ENCODE data around the gene MBTPS2. TPM values are rescaled to one million over a fixed set of nuclear protein-coding genes. Genes with fewer than 3 reads are reported as not detected.
"Not testable (repeated sequence)": the region's sequence is repeated elsewhere in the genome, so short reads cannot be mapped to it uniquely, and the experiment has no call there.

The MBTPS2 gene
- total RNA-seq, result 10 to 100 TPM; 10.7 to 12.2 TPM

GRCh38 chrX:21839334-21840192 is at the start of gene MBTPS2:
Gene MBTPS2 (plus strand): TSS chrX:21839617. CDS start chrX:21839735, 118 bp downstream.
- peak; percentile 80 for DNase-seq
- Mint-ChIP-seq H3K27me3 (no peaks in the 10 kb centered on the region), H3K4me3 (peak within 1 kb of the TSS; percentile 88), H3K36me3 (peaks cover 3% of the 10 kb centered on the region), H3K4me1 (peaks cover 9% of the 10 kb centered on the region), H3K27ac (peak within 1 kb of the TSS; percentile 90), H3K9me3 (no peaks in the 10 kb centered on the region)

GRCh38 chrX:21798677-21799219 is 40.7 kb upstream of the MBTPS2 start:
- Mint-ChIP-seq H3K4me3 (no peak overlapping the region), H3K36me3 (no peaks in the 10 kb centered on the region), H3K9me3 (no peaks in the 10 kb centered on the region), H3K4me1 (no peaks in the 10 kb centered on the region), H3K27ac (no peak overlapping the region), H3K27me3 (peaks cover 4% of the 10 kb centered on the region)
- no peak for DNase-seq

GRCh38 chrX:21799767-21800166 is 39.6 kb upstream of the MBTPS2 start:
- Mint-ChIP-seq H3K4me1 (no peaks in the 10 kb centered on the region), H3K4me3 (no peak overlapping the region), H3K27ac (no peak overlapping the region), H3K36me3 (no peaks in the 10 kb centered on the region), H3K9me3 (no peaks in the 10 kb centered on the region), H3K27me3 (peaks cover 4% of the 10 kb centered on the region)
- no peak for DNase-seq

GRCh38 chrX:21800344-21800770 is 39.1 kb upstream of the MBTPS2 start:
- H3K4me1 Mint-ChIP-seq, result no peaks in the 10 kb centered on the region
- H3K4me3 Mint-ChIP-seq, result no peak overlapping the region
- peaks cover 4% of the 10 kb centered on the region for H3K27me3 Mint-ChIP-seq
- no peak for DNase-seq
- H3K36me3 Mint-ChIP-seq, result no peaks in the 10 kb centered on the region
- H3K9me3 Mint-ChIP-seq, result no peaks in the 10 kb centered on the region
- no peak overlapping the region for H3K27ac Mint-ChIP-seq

- Mint-ChIP-seq H3K27ac (no peak overlapping the region), H3K9me3 (no peaks in the 10 kb centered on the region), H3K4me3 (no peak overlapping the region), H3K4me1 (no peaks in the 10 kb centered on the region), H3K36me3 (no peaks in the 10 kb centered on the region), H3K27me3 (peaks cover 4% of the 10 kb centered on the region)
- DNase-seq, result no peak
These were observed 37.3 kb upstream of the MBTPS2 start for GRCh38 chrX:21802054-21802670.

- Mint-ChIP-seq H3K36me3 (no peaks in the 10 kb centered on the region), H3K4me1 (no peaks in the 10 kb centered on the region), H3K9me3 (no peaks in the 10 kb centered on the region), H3K4me3 (no peak overlapping the region), H3K27me3 (peaks cover 4% of the 10 kb centered on the region), H3K27ac (no peak overlapping the region)
- DNase-seq, result no peak
These were observed 36.6 kb upstream of the MBTPS2 start for GRCh38 chrX:21802839-21803238.

GRCh38 chrX:21806691-21807090 is 32.7 kb upstream of the MBTPS2 start:
- H3K36me3 Mint-ChIP-seq, result peaks cover 2% of the 10 kb centered on the region
- H3K4me1 Mint-ChIP-seq, result no peaks in the 10 kb centered on the region
- peaks cover 2% of the 10 kb centered on the region for H3K9me3 Mint-ChIP-seq
- no peak for DNase-seq
- no peak overlapping the region for H3K27ac Mint-ChIP-seq
- H3K27me3 Mint-ChIP-seq, result peaks cover 4% of the 10 kb centered on the region
- H3K4me3 Mint-ChIP-seq, result no peak overlapping the region

- no peak for DNase-seq
- Mint-ChIP-seq H3K36me3 (peaks cover 2% of the 10 kb centered on the region), H3K9me3 (peaks cover 2% of the 10 kb centered on the region), H3K27ac (no peak overlapping the region), H3K4me3 (no peak overlapping the region), H3K4me1 (no peaks in the 10 kb centered on the region), H3K27me3 (no peaks in the 10 kb centered on the region)
These were observed 27.6 kb upstream of the MBTPS2 start for GRCh38 chrX:21811832-21812231.

GRCh38 chrX:21812628-21813027 is 26.8 kb upstream of the MBTPS2 start:
- H3K9me3 Mint-ChIP-seq, result peaks cover 2% of the 10 kb centered on the region
- peaks cover 2% of the 10 kb centered on the region for H3K36me3 Mint-ChIP-seq
- H3K4me1 Mint-ChIP-seq, result no peaks in the 10 kb centered on the region
- no peak for DNase-seq
- no peaks in the 10 kb centered on the region for H3K27me3 Mint-ChIP-seq
- no peak overlapping the region for H3K4me3 Mint-ChIP-seq
- H3K27ac Mint-ChIP-seq, result no peak overlapping the region

- H3K27me3 Mint-ChIP-seq, result no peaks in the 10 kb centered on the region
- no peak overlapping the region for H3K4me3 Mint-ChIP-seq
These were observed 25.6 kb upstream of the MBTPS2 start for GRCh38 chrX:21813612-21814368.

GRCh38 chrX:21816136-21816535 is 23.3 kb upstream of the MBTPS2 start:
- Mint-ChIP-seq H3K27me3 (no peaks in the 10 kb centered on the region), H3K9me3 (peaks cover 2% of the 10 kb centered on the region)

More at GRCh38 chrX:21813612-21814368, 25.6 kb upstream of the MBTPS2 start:
- no peak for DNase-seq
- Mint-ChIP-seq H3K4me1 (no peaks in the 10 kb centered on the region), H3K36me3 (peaks cover 2% of the 10 kb centered on the region), H3K27ac (no peak overlapping the region), H3K9me3 (peaks cover 2% of the 10 kb centered on the region)

GRCh38 chrX:21820170-21820569 is 19.2 kb upstream of the MBTPS2 start:
- not testable (repeated sequence) for H3K27ac Mint-ChIP-seq, H3K36me3 Mint-ChIP-seq, DNase-seq, H3K4me1 Mint-ChIP-seq, H3K4me3 Mint-ChIP-seq, H3K27me3 Mint-ChIP-seq, H3K9me3 Mint-ChIP-seq

More at GRCh38 chrX:21816136-21816535, 23.3 kb upstream of the MBTPS2 start:
- H3K27ac Mint-ChIP-seq, result no peak overlapping the region
- no peak overlapping the region for H3K4me3 Mint-ChIP-seq
- DNase-seq, result no peak
- H3K4me1 Mint-ChIP-seq, result no peaks in the 10 kb centered on the region
- peaks cover 2% of the 10 kb centered on the region for H3K36me3 Mint-ChIP-seq

- Mint-ChIP-seq H3K36me3 (no peaks in the 10 kb centered on the region), H3K27me3 (no peaks in the 10 kb centered on the region), H3K4me1 (no peaks in the 10 kb centered on the region), H3K4me3 (no peak overlapping the region), H3K27ac (no peak overlapping the region), H3K9me3 (no peaks in the 10 kb centered on the region)
- no peak for DNase-seq
These were observed 17.5 kb upstream of the MBTPS2 start for GRCh38 chrX:21821875-21822274.

- no peak for DNase-seq
- Mint-ChIP-seq H3K27ac (no peak overlapping the region), H3K9me3 (no peaks in the 10 kb centered on the region), H3K36me3 (no peaks in the 10 kb centered on the region), H3K27me3 (no peaks in the 10 kb centered on the region), H3K4me1 (no peaks in the 10 kb centered on the region), H3K4me3 (no peak overlapping the region)
These were observed 7.9 kb upstream of the MBTPS2 start for GRCh38 chrX:21831496-21831895.

- Mint-ChIP-seq H3K4me1 (peaks cover 9% of the 10 kb centered on the region), H3K4me3 (no peak overlapping the region), H3K36me3 (peaks cover 3% of the 10 kb centered on the region), H3K27me3 (no peaks in the 10 kb centered on the region), H3K9me3 (no peaks in the 10 kb centered on the region), H3K27ac (no peak overlapping the region)
- no peak for DNase-seq
These were observed 2.4 kb upstream of the MBTPS2 start for GRCh38 chrX:21837056-21837455.
